SK-N-SH (cell line): Measurements from ENCODE around the gene CYBRD1.

Experiments used
- POLR2AphosphoS5 ChIP-seq: IDR thresholded peaks from 2 replicates; pipeline ENCODE4 v1.6.1; 2012; ENCODE audit warnings: low read depth, low read length
- REST ChIP-seq: IDR thresholded peaks from 2 replicates; pipeline ENCODE4 v1.6.1; 2012; ENCODE audit warnings: mild to moderate bottlenecking, low read depth, low read length, moderate library complexity
- TAF1 ChIP-seq: IDR thresholded peaks from 2 replicates; pipeline ENCODE4 v1.6.1; 2012; ENCODE audit warnings: low read depth, mild to moderate bottlenecking, low read length, moderate library complexity, borderline replicate concordance

DNA sequence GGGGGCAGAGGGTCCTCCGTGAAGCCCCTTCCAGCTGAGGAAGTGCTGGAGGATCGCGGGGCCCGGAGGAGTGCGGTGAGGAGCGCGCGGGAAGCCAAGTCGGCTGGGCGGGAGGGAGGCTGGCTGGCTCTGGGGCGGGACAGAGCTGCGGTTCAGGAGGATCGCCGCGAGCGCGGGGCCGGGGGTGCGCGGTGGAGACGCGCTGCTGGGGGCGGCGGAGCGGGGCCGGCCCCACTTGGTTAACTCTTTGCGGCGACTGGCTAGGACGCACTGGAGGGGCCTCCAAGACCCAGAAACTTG, 464 bp downstream of the CYBRD1 start:
- TF ChIP-seq TAF1 (no peak), POLR2AphosphoS5 (no peak), REST (no peak)
